Peyer's patch (tissue), 4 donors: Measurements from ENCODE around the gene VSIG1. TPM values are rescaled to one million over a fixed set of nuclear protein-coding genes. Genes with fewer than 3 reads are reported as not detected.

ENCODE experiments used
- DNase-seq, 3 donors: peaks; one replicate each; pipeline ENCODE4 v3.0.0-alpha.2; 2017 to 2019
- H3K27ac ChIP-seq, 4 donors: fragments of 200-600 bp; sonication (generic); one replicate each; pipeline ENCODE4 v1.5.1; 2016 to 2019
- H3K27me3 ChIP-seq, 2 donors: fragments of 200-600 bp; sonication (generic); one replicate each; pipeline ENCODE4 v1.5.1; 2019
- H3K36me3 ChIP-seq, 3 donors: fragments of 200-600 bp; sonication (generic); one replicate each; pipeline ENCODE4 v1.5.1; 2016 to 2019
- H3K4me1 ChIP-seq, 4 donors: fragments of 200-600 bp; sonication (generic); one replicate each; pipeline ENCODE4 v1.5.1; 2016 to 2019
- H3K4me3 ChIP-seq, 4 donors: fragments of 200-600 bp; sonication (generic); 1 replicate in 3 of 4; 2 replicates in 1 of 4; pipeline ENCODE4 v1.5.1; 2016 to 2019; ENCODE audit warnings: mild to moderate bottlenecking in 1 of 4
- H3K9me3 ChIP-seq, 4 donors: fragments of 200-600 bp; sonication (generic); one replicate each; pipeline ENCODE4 v1.5.1; 2016 to 2019; ENCODE audit warnings: mild to moderate bottlenecking in 1 of 4
- CTCF ChIP-seq, 6 experiments: fragments of 450-650 bp in 4 of 6; fragments of 200-600 bp in 2 of 6; sonication (generic) in 1 of 6; IDR thresholded peaks; one replicate each; pipeline ENCODE4 v1.5.1; 2017 to 2019; ENCODE audit warnings: antibody characterized with exemption in 6 of 6, mild to moderate bottlenecking in 3 of 6, moderate library complexity in 1 of 6
- POLR2A ChIP-seq, 2 donors: fragments of 450-650 bp; IDR thresholded peaks; one replicate each; pipeline ENCODE4 v1.5.1; 2017; ENCODE audit warnings: antibody characterized with exemption in 2 of 2, mild to moderate bottlenecking in 2 of 2, moderate library complexity in 2 of 2
- total RNA-seq, 4 donors: library from RNA; depleted of rRNA; stranded (reverse); fragments of >200 nt; gene quantifications; one replicate each; pipeline ENCODE4 v1.1.0, GENCODE V29; 2016

The VSIG1 gene
- total RNA-seq, 4 donors from 2014 or later, result 0.38 to 0.53 TPM; not detected in 2

GRCh38 chrX:108068121-108068520 is 23.3 kb downstream of the VSIG1 start:
- Histone ChIP-seq H3K9me3 (no peaks in the 10 kb centered on the region), H3K27me3 (no peaks in the 10 kb centered on the region), H3K4me3 (no peak overlapping the region), H3K4me1 (no peaks in the 10 kb centered on the region), H3K27ac (no peak overlapping the region), H3K36me3 (no peaks in the 10 kb centered on the region)
- TF ChIP-seq POLR2A (IDR thresholded peaks at IDR 0.05), result no peak
- no peak for TF ChIP-seq CTCF (IDR thresholded peaks at IDR 0.05)
- no peak for DNase-seq

- Histone ChIP-seq H3K27me3 (no peaks in the 10 kb centered on the region), H3K9me3 (no peaks in the 10 kb centered on the region), H3K27ac (no peak overlapping the region), H3K36me3 (no peaks in the 10 kb centered on the region), H3K4me3 (no peak overlapping the region), H3K4me1 (no peaks in the 10 kb centered on the region)
- DNase-seq, result no peak
- TF ChIP-seq CTCF (IDR thresholded peaks at IDR 0.05), result no peak
- TF ChIP-seq POLR2A (IDR thresholded peaks at IDR 0.05), result no peak
Measured at GRCh38 chrX:108070891-108071290, 26.0 kb downstream of the VSIG1 start.

- Histone ChIP-seq H3K4me1 (no peaks in the 10 kb centered on the region), H3K36me3 (no peaks in the 10 kb centered on the region), H3K9me3 (no peaks in the 10 kb centered on the region), H3K4me3 (no peak overlapping the region), H3K27me3 (no peaks in the 10 kb centered on the region), H3K27ac (no peak overlapping the region)
- TF ChIP-seq POLR2A (IDR thresholded peaks at IDR 0.05), result no peak
- TF ChIP-seq CTCF (IDR thresholded peaks at IDR 0.05), result no peak
- no peak for DNase-seq
Measured at GRCh38 chrX:108071578-108071977, 26.7 kb downstream of the VSIG1 start.

GRCh38 chrX:108072746-108073145 is 27.9 kb downstream of the VSIG1 start:
- Histone ChIP-seq H3K9me3 (no peaks in the 10 kb centered on the region), H3K36me3 (no peaks in the 10 kb centered on the region), H3K27me3 (no peaks in the 10 kb centered on the region), H3K4me1 (no peaks in the 10 kb centered on the region), H3K27ac (no peak overlapping the region), H3K4me3 (no peak overlapping the region)
- DNase-seq, result no peak
- no peak for TF ChIP-seq CTCF (IDR thresholded peaks at IDR 0.05)
- no peak for TF ChIP-seq POLR2A (IDR thresholded peaks at IDR 0.05)

- peaks cover 0 to 6% (median 0%) of the 10 kb centered on the region in 3 donors for H3K36me3 ChIP-seq
- no peak overlapping the region for H3K27ac ChIP-seq
- H3K9me3 ChIP-seq, result no peaks in the 10 kb centered on the region
- no peaks in the 10 kb centered on the region for H3K27me3 ChIP-seq
- H3K4me3 ChIP-seq, result no peak overlapping the region
- H3K4me1 ChIP-seq, result no peaks in the 10 kb centered on the region
- no peak for TF ChIP-seq POLR2A (IDR thresholded peaks at IDR 0.05)
- TF ChIP-seq CTCF (IDR thresholded peaks at IDR 0.05), result no peak
- DNase-seq, result no peak
Measured at GRCh38 chrX:108081110-108081509, 36.2 kb downstream of the VSIG1 start.

GRCh38 chrX:108087792-108088191 is 42.9 kb downstream of the VSIG1 start:
- Histone ChIP-seq H3K4me1 (peaks cover 0 to 8% (median 0%) of the 10 kb centered on the region in 4 donors), H3K4me3 (no peak overlapping the region), H3K27me3 (no peaks in the 10 kb centered on the region), H3K36me3 (peaks cover 0 to 17% (median 0%) of the 10 kb centered on the region in 3 donors), H3K9me3 (no peaks in the 10 kb centered on the region), H3K27ac (no peak overlapping the region)
- TF ChIP-seq CTCF (IDR thresholded peaks at IDR 0.05) (no peak), POLR2A (IDR thresholded peaks at IDR 0.05) (no peak)
- no peak for DNase-seq
